DMS53 treated with DMSO at 0.1 percent for 48 hours (cell line): ENCODE measurements around the gene PRDX5.

Source experiments
- DNase-seq: peaks from one replicate; lab custom pipeline; 2025; ENCODE audit not compliant: unreplicated experiment; lab: John Stamatoyannopoulos, UW

PRDX5 gene

DNA sequence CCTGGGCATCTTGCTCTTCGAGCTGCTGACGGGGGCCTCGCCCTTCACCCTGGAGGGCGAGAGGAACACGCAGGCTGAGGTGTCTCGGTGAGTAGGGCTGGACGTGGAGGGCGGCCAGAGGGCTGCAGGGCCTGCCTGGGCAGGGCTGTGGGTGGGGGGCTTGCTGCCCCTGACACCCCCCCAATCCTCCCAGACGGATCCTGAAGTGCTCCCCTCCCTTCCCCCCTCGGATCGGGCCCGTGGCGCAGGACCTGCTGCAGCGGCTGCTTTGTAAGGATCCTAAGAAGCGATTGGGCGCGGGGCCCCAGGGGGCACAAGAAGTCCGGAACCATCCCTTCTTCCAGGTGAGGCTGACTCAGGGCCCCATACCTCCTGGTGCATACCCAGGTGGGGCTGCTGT lies 43.7 kb downstream of the PRDX5 start:
- DNase-seq, result no peak

DNA sequence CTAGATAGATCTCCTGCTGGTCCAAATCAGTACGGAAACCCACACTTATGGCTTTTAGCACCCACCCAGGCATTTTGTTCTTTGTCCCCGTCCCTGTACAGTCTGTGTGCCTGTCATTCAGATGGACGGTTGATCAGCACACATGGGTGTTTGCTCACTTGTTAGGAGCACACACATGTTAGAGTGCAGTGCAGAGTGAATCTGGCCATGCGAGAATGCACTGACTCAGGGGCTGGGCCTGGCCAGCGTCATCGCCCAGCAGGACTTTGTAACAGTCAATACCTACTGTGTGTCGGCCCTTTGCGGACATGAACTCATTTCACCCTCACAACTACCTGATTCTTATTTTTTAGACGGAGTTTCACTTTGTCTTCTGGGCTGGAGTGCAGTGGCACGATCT lies 44.4 kb downstream of the PRDX5 start:
- DNase-seq, result no peak

DNA sequence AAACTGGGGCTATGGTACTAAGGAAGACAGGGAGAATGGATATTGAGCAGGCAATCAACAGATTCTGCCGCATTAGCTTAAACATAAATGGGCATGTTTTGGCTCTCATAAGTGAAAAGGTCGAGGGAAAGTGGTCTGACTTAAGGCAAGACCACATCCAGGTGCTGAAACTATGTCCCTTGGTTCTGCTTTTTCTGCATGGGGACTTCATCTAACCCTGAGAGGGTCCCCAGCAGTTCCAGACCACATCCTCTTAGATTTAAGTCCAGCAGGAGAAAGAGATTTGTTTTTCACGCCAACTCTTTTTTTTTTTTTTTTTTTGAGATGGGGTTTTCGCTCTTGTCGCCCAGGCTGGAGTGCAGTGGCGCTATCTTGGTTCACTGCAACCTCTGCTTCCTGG lies 46.5 kb downstream of the PRDX5 start:
- no peak for DNase-seq

DNA sequence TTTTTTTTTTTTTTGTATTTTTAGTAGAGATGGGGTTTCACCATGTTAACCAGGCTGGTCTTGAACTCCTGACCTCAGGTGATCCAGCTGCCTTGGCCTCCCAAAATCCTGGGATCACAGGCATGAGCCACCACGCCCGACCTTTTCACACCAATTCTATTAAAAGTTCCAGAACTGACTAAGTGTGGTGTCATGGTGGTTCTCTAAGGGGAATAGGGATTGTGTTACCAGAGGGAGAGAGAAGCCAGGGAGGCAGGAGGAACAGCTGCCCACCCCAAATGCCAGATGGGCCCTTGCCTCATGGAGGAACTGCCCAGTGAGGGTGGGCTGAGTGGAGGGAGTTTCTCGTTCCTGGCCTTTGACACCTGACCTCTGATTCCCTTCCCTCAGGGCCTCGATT lies 47.0 kb downstream of the PRDX5 start:
- DNase-seq, result no peak

DNA sequence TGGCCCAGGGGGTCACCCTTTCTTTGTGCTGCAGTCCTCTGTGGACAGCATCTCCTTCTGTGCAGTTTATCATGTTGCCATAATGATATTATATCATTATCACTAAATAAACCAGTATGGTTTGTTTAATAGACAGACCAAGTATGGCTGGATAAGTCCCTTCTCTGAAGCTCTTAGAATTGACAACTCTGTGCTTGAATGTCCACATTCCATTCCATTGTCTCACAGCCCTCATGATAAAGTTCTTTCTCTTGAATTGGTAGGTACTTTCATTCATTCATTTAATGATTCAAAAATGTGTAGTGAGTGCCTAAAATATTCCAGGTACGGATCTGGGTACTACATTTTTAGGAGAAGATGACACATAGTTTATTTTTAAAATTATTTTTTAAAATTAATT lies 48.8 kb downstream of the PRDX5 start:
- DNase-seq, result no peak

DNA sequence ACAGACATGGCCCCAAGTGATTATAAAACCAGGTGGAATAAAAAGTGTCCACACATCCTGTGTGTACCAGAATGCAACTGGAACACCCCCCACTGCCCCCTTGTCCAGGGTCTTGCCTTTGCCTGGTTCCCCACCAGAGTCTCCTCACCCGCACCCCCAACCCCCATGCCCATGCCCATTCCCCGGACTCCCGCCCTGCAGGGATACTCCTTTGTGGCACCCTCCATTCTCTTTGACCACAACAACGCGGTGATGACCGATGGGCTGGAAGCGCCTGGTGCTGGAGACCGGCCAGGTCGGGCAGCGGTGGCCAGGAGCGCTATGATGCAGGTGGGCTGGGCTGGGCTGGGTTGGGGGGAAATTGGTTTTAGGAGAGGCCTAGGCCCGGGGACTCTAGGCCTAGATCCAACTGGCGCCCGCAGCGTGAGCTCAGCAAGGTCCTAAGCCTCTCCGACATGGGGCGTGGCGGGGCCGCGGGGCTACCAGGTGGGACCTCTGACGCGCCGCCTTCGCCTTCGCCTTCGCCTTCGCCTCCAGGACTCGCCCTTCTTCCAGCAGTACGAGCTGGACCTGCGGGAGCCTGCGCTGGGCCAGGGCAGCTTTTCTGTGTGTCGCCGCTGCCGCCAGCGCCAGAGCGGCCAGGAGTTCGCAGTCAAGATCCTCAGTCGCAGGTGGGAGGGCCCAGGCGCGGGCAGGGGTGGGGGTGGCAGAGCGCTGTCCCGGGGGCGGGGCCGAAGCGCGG lies 50.2 kb downstream of the PRDX5 start:
- no peak for DNase-seq

DNA sequence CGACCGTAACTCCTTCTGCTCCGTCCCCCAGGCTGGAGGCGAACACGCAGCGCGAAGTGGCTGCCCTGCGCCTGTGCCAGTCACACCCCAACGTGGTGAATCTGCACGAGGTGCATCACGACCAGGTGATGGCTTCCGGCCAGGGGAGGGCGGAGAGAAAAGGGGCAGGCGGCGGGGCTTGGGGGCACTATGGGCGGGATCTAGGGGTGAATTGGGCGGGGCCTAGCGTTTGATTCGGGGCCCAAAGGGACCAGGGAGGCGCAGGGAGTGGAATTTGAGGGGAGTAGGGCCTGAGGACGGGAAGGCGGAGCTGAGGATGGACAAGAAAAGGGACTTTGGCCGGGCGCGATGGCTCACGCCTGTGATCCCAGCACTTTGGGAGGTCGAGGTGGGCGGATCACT lies 50.8 kb downstream of the PRDX5 start:
- no peak for DNase-seq

DNA sequence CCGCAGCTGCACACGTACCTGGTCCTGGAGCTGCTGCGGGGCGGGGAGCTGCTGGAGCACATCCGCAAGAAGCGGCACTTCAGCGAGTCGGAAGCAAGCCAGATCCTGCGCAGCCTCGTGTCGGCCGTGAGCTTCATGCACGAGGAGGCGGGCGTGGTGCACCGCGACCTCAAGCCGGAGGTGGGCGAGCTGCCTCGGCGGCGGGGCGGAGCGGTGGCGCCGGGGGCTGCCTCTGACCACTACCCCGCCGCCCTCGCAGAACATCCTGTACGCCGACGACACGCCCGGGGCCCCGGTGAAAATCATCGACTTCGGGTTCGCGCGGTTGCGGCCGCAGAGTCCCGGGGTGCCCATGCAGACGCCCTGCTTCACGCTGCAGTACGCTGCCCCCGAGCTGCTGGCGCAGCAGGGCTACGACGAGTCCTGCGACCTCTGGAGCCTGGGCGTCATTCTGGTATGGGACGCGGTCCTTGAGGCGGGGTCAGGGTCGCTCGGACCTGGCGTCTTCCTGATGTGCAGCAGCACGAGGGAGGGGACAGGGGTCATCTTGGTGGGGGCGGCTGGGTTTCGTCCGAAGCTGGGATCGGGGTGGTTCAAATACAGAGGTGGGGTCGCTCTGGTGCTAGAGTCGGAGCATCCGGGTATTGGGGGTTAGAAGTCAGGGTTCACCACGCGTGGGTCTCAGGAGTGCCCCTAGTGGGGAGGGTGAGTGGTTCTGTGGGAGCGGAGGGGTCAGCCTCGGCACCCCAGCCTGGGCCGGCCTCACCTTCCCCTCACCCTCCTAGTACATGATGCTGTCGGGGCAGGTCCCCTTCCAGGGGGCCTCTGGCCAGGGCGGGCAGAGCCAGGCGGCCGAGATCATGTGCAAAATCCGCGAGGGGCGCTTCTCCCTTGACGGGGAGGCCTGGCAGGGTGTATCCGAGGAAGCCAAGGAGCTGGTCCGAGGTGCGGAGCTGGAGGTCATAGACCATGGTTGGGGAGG lies 51.8 kb downstream of the PRDX5 start:
- DNase-seq, result no peak

DNA sequence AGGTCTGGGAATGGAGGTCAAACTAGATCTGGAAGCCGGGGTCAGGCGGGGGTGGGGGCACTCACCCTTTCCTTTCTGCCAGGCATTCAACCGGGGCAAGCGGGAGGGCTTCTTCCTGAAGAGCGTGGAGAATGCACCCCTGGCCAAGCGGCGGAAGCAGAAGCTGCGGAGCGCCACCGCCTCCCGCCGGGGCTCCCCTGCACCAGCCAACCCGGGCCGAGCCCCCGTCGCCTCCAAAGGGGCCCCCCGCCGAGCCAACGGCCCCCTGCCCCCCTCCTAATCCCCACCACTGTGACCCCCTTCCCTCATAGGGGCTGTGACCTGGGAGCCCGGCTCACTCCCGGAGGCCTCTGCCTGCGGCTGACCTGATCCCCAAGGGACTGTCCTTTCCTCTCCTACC lies 53.3 kb downstream of the PRDX5 start:
- no peak for DNase-seq
